GM12872 (cell line): ENCODE measurements around the gene LCE1B.

Experiments
- CTCF ChIP-seq: IDR thresholded peaks from 3 replicates; pipeline ENCODE4 v1.5.1; 2011; ENCODE audit warnings: low read depth, mild to moderate bottlenecking, low read length, moderate library complexity; ENCODE audit not compliant: insufficient read depth

LCE1B gene

DNA sequence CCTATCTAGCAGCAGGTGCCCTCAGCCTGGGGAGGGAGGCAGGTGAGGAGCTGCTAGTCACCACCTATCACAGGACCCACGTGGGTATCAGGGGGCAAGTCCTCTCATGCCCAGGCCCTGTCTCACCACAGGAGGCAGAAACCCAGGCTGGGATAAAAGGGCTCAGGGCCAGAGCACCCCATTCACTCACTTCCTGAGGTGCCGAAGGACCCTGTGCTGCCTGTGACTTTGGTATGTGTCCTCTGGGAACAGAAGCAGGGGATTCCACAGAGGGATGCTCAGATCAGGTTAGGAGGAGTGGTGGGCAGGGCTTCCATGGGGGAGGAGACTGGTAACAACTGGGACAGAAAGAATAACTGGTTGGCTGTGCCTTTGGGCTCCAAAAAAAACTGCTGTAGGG is 25.7 kb upstream of the LCE1B start, which contains the start of gene LCE1E:
Gene LCE1E, plus strand, starts transcription at position 181 of the 400 bp plus-strand sequence. CDS start 1,043 bp downstream, outside the sequence.
- no peak for TF ChIP-seq CTCF

DNA sequence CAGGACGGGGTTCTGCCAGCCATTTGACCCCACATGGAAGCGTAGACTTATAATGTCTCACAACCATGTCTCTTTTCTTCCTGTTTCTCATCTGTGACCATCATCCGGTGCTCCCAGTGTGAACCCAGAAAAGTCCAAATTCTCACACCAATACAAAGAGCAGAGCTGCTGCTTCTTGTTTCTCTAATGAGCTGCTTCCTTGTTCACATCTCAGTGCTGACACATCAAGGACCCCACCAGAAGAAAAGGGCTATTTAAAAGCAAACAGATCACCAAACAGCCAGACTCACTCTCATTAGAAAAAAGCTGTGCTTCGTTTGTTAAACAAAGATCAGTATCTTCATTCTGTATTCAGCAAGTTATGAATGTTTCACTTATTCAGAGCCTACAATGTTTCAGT is 16.1 kb upstream of the LCE1B start:
- TF ChIP-seq CTCF: no peak

- no peak for TF ChIP-seq CTCF
Observed at GRCh38 chr1:152796421-152796820, 15.3 kb upstream of the LCE1B start, which contains the start of gene LCE1D. Gene LCE1D (plus strand): TSS chr1:152796721. CDS start chr1:152797795, 1,074 bp downstream.

DNA sequence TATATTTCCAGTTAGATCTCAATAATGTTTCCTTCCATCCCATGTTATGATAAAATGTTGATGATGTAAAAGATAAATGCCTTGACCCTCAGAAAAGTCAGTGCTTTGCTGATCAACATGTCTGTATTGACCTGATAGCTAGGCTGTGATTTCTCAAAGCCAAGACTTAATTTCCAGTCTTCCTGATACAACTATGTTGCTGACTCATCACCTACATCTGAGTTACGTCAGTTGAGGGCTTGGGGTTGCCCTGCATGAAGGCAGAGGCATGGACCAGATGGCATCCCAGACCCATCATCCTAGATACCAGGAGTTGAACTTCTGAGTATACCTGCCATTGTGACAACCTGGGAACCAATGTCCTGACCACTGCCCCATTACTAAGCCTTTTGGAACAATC is 10.4 kb upstream of the LCE1B start:
- no peak for TF ChIP-seq CTCF

- no peak for TF ChIP-seq CTCF
Observed at GRCh38 chr1:152806576-152806975, 5.2 kb upstream of the LCE1B start, which contains the start of gene LCE1C. Gene LCE1C (minus strand): TSS chr1:152806651. CDS start chr1:152805478, 1,173 bp downstream.

- TF ChIP-seq CTCF: no peak
Observed at GRCh38 chr1:152811050-152811449, 721 bp upstream of the LCE1B start.

DNA sequence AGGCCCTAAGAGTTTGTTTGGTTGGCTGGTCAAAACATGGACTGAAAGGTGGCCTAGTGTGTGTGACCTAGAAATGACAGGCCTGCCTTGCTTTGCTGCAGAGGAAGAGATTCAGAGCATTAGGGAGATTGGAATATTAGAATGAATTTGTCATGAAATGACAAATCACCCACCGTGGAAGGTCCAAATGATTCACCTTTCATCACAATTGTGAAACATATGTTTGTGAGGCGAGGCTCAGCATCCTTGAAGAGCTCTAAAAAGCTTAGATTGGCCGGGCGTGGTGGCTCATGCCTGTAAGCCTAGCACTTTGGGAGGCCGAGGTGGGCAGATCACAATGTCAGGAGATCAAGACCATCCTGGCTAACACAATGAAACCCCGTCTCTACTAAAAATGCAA is 5.5 kb downstream of the LCE1B start:
- TF ChIP-seq CTCF: no peak
